ENCODE results near the gene DCUN1D4.
"Not testable (repeated sequence)": the region's sequence is repeated elsewhere in the genome, so short reads cannot be mapped to it uniquely, and the experiment has no call there.

DCUN1D4 gene

GRCh38 chr4:51893402-51893801, 50.4 kb downstream of the DCUN1D4 start:
- DNase-seq (ENCODE audit: low read depth in 2 of 3, low spot score in 1 of 3) = not testable (repeated sequence)

- no peak for DNase-seq (ENCODE audit: low read depth in 2 of 3, low spot score in 1 of 3)
Observed at GRCh38 chr4:51894059-51894645, 51.2 kb downstream of the DCUN1D4 start.

- no peak for DNase-seq (ENCODE audit: low read depth in 2 of 3, low spot score in 1 of 3)
Observed at GRCh38 chr4:51895158-51895557, 52.2 kb downstream of the DCUN1D4 start.

- peak; percentile 21 to 38 (median 33) for DNase-seq (ENCODE audit: low read depth in 2 of 3, low spot score in 1 of 3)
Observed at GRCh38 chr4:51895816-51896408, 53.0 kb downstream of the DCUN1D4 start.

- DNase-seq (ENCODE audit: low read depth in 2 of 3, low spot score in 1 of 3) = no peak
Observed at GRCh38 chr4:51901363-51901762, 58.4 kb downstream of the DCUN1D4 start.

GRCh38 chr4:51906167-51906958, 63.4 kb downstream of the DCUN1D4 start:
- DNase-seq (ENCODE audit: low read depth in 2 of 3, low spot score in 1 of 3) = no peak

GRCh38 chr4:51907006-51907669, 64.2 kb downstream of the DCUN1D4 start:
- DNase-seq (ENCODE audit: low read depth in 2 of 3, low spot score in 1 of 3) = no peak

GRCh38 chr4:51909236-51909703, 66.3 kb downstream of the DCUN1D4 start:
- DNase-seq (ENCODE audit: low read depth in 2 of 3, low spot score in 1 of 3) = no peak

- no peak for DNase-seq (ENCODE audit: low read depth in 2 of 3, low spot score in 1 of 3)
Observed at GRCh38 chr4:51918251-51918650, 75.3 kb downstream of the DCUN1D4 start.

GRCh38 chr4:51923343-51923742, 80.4 kb downstream of the DCUN1D4 start:
- DNase-seq (ENCODE audit: low read depth in 2 of 3, low spot score in 1 of 3) = no peak

- no peak for DNase-seq (ENCODE audit: low read depth in 2 of 3, low spot score in 1 of 3)
Observed at GRCh38 chr4:51925307-51925706, 82.4 kb downstream of the DCUN1D4 start.

- no peak for DNase-seq (ENCODE audit: low read depth in 2 of 3, low spot score in 1 of 3)
Observed at GRCh38 chr4:51930557-51930956, 87.6 kb downstream of the DCUN1D4 start.

GRCh38 chr4:51931461-51931860, 88.5 kb downstream of the DCUN1D4 start:
- DNase-seq (ENCODE audit: low read depth in 2 of 3, low spot score in 1 of 3) = no peak

- DNase-seq (ENCODE audit: low read depth in 2 of 3, low spot score in 1 of 3) = no peak
Observed at GRCh38 chr4:51932261-51932660, 89.3 kb downstream of the DCUN1D4 start.

- DNase-seq (ENCODE audit: low read depth in 2 of 3, low spot score in 1 of 3) = no peak
Observed at GRCh38 chr4:51932684-51933083, 89.7 kb downstream of the DCUN1D4 start.

GRCh38 chr4:51940460-51940859, 97.5 kb downstream of the DCUN1D4 start:
- not testable (repeated sequence) for DNase-seq (ENCODE audit: low read depth in 2 of 3, low spot score in 1 of 3)

- no peak for DNase-seq (ENCODE audit: low read depth in 2 of 3, low spot score in 1 of 3)
Observed at GRCh38 chr4:51942108-51942832, 99.3 kb downstream of the DCUN1D4 start.

GRCh38 chr4:51942833-51943215, 99.9 kb downstream of the DCUN1D4 start:
- no peak for DNase-seq (ENCODE audit: low read depth in 2 of 3, low spot score in 1 of 3)

GRCh38 chr4:51943221-51943620, 100.3 kb downstream of the DCUN1D4 start:
- no peak for DNase-seq (ENCODE audit: low read depth in 2 of 3, low spot score in 1 of 3)

- DNase-seq (ENCODE audit: low read depth in 2 of 3, low spot score in 1 of 3) = no peak
Observed at GRCh38 chr4:51958199-51958968, 115.4 kb downstream of the DCUN1D4 start.
